Skin of body (tissue), 2 donors: ENCODE results near the gene SRGAP2B. TPM values are rescaled to one million over a fixed set of nuclear protein-coding genes. Genes with fewer than 3 reads are reported as not detected.
"Not testable (repeated sequence)": the region's sequence is repeated elsewhere in the genome, so short reads cannot be mapped to it uniquely, and the experiment has no call there.

Source experiments
- DNase-seq: peaks from one replicate; lab custom pipeline; 2025; lab: John Stamatoyannopoulos, UW
- total RNA-seq: library from RNA; depleted of rRNA; stranded (reverse); fragments of >200 nt; gene quantifications from one replicate; pipeline ENCODE4 v1.2.3, GENCODE V29; 2014

SRGAP2B gene
- total RNA-seq, 1 donor from 2014 or later, result 23.8 TPM

DNA sequence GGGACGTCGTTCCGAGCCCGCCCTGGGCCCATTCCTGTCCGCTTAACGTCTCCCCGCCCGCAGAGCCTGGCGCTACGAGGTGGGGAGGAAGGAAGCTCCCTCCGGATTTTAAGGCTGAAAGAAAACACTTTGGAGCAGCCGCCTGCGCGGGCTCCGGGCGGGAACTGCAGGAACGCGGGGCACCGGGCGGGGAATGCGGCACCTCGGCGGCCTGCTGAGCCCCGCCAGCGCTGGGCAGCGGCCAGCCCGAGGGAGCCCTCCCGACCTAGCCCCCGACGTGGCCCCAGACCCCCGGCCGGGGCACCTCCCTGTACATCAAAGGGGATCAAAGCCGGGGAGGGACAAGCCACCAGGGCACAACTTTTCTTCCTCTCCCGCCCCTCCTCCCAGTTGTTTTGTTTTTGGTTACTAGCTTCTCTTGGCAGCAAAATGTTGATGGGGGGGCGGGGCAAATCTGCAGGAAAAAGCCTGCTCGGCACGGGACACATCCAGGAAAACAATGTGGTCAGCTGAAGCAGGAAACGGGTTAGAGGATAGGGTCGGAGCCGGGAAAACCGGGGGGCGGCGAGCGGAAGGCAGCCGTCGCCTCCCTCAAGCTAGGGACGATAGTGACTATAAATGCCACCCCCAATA lies 1.5 kb downstream of the SRGAP2B start:
- DNase-seq, result not testable (repeated sequence)

GRCh38 chr1:145082483-145083255 lies 12.5 kb downstream of the SRGAP2B start:
- DNase-seq, result not testable (repeated sequence)

DNA sequence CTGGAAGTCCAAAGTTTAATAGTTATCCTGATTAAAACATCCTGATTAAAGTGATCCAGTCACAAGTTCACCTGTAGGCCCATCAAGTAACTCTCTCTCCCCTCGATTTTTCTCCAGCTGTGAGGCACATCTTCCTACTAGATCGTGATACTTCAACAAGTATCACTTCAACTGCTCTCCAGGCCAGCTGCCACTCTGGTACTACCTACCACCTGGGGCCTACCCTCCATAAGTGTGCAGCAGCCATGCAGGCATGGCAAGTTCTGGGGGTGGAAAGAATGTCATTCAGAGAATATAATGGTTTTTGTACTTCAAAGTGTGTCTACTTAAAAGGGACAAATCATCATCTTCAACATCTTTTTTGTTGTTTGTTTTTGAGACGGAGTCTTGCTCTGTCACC lies 14.9 kb downstream of the SRGAP2B start:
- not testable (repeated sequence) for DNase-seq

DNA sequence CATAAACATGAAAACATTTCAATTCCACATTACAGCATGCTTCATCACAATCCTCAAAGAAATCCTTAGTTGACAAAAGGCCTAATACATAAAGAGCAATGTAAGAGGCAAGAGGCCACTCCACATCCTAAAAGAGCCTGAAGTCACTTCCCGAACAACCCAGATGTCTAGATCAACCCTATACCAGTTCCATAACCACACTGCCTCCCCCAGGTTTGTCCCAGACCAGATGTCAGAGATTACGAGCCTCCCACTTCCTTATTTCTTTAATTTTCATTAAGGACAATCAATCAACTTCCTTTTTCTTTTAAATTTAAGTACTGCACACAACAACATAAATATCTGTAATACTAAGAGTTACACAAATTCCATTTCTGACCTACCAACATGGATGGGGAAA lies 15.4 kb downstream of the SRGAP2B start:
- DNase-seq, result not testable (repeated sequence)

- not testable (repeated sequence) for DNase-seq
Measured at GRCh38 chr1:145078787-145079370, 16.2 kb downstream of the SRGAP2B start.

DNA sequence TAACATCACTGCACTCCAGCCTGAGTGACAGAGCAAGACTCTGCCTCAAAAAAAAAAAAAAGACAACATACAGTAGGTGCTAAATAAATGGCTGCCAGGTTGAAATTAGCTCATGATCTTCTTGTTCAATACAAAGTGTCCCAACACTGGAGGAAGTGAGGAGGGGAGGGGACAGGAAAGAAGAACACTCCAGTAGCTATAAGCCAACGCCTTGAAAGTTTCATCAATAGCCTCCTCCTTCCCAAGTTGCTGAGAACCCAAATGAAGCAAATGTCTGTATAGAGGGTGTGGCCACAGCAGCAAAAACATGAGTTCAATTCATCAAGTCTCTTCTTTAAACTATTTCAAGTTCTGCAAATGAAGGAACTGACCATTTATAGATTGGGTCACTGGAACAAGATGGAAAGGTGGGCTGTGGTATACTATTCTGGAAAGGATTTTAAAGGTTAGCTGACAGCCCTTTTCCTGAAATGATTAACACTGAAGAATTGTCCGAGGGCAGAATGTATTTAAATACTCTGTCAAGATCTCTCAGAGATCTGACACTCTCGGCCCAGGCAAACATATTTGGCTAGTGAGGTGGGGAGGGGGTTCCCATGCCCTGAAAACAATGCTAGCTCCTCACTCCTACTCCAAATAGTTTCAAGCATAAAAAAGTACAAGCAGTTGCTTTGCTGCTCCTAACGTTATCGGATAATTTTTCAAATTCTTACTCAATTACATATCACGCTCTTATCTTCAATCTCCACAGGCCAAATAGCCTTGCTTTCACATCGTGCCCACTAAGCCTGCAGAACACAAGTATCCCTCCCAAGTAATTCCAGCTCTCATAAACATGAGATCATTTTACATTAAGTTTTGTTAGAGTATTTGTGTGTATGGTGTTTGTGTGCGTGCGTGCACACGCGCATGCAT lies 17.0 kb downstream of the SRGAP2B start:
- not testable (repeated sequence) for DNase-seq

DNA sequence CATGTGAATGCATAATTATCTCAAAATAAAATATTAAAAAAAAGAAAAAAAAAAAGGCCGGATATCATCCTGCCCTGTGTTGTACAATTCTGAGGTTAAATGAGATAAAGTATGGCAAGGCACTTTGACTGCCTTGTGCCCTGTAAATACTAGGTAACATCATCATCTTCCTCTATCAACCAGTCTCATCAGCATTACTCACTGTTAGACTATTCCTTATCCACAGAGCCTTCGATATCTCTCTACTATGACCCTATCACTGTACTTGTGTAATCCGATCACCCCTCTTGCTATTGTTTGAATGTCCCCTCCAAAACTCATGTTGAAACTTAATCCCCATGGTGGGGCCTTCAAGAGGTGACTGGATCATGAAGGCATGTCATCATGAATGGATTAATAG lies 18.3 kb downstream of the SRGAP2B start:
- DNase-seq, result not testable (repeated sequence)

GRCh38 chr1:145074021-145074559 lies 21.0 kb downstream of the SRGAP2B start:
- not testable (repeated sequence) for DNase-seq

- not testable (repeated sequence) for DNase-seq
Measured at GRCh38 chr1:145071569-145071968, 23.6 kb downstream of the SRGAP2B start.

DNA sequence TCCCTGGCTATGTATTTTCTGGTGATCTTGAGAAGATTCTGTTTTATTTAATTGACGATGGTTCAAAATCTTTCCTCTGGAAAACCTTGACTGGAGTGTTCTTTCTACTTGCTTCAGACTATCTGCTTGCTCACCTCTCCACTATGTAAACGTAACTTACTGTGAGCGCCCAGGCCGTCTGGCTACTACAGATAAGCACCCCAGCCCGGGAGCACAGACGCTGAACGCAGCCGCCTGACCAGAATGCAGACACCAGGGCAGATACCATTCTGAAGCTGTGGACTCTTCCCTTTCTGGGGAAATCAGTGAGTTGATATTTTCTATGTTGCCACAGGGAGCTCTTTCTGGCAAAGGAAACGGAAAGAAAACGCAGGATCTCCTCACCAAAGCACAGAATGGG lies 28.6 kb downstream of the SRGAP2B start:
- not testable (repeated sequence) for DNase-seq

DNA sequence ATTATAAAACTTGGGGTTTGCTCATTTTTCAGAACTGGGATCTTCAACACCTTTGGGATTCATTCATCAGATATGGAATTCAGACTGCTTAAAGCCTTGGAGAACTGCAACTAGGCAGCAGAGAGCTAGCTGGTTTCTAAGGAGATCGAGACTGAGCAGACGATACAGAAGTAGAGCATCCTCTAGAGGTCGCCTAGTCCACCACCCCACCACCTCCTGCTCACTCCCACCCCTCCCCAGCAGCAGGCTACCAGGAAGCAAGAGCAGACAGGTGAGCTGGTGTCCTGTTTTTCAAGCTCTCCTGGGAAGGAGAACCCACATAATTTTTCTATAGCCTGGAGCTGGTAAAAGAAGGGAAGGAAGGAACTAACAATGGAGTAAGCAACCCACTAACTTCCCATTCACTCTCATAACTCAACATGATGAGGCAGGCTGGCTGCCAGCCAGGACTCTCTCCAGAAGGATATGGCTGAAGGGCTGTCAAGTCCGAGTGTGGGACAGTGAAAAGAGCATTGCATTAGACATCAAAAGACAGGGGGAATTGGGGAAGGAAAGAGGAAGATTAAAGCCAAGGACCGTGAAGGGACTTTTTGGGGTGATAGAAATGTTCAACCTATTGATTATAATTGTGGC lies 29.8 kb downstream of the SRGAP2B start:
- not testable (repeated sequence) for DNase-seq

- DNase-seq, result not testable (repeated sequence)
Measured at GRCh38 chr1:145063941-145064648, 31.0 kb downstream of the SRGAP2B start.

- not testable (repeated sequence) for DNase-seq
Measured at GRCh38 chr1:145063285-145063684, 31.8 kb downstream of the SRGAP2B start.

- DNase-seq, result not testable (repeated sequence)
Measured at GRCh38 chr1:145058184-145058583, 36.9 kb downstream of the SRGAP2B start.

GRCh38 chr1:145055217-145055760 lies 39.8 kb downstream of the SRGAP2B start:
- not testable (repeated sequence) for DNase-seq

- not testable (repeated sequence) for DNase-seq
Measured at GRCh38 chr1:145053428-145053827, 41.7 kb downstream of the SRGAP2B start.

GRCh38 chr1:145052019-145052776 lies 42.9 kb downstream of the SRGAP2B start:
- DNase-seq, result not testable (repeated sequence)

GRCh38 chr1:145048181-145048856 lies 46.8 kb downstream of the SRGAP2B start:
- DNase-seq, result not testable (repeated sequence)
